ENCODE data around the gene CCIN. TPM values are rescaled to one million over a fixed set of nuclear protein-coding genes. Genes with fewer than 3 reads are reported as not detected.
"Not testable (repeated sequence)": the region's sequence is repeated elsewhere in the genome, so short reads cannot be mapped to it uniquely, and the experiment has no call there.

CCIN gene
- total RNA-seq, 1 experiment from 2014 or later, result 0.20 TPM

- RAD21 ChIA-PET (ENCODE audit: low non-redundant PET in 1 of 2, low total read pairs in 2 of 2, uncharacterized antibody in 2 of 2, unreplicated experiment in 2 of 2); CTCF ChIA-PET; H3K9me3 ChIP-seq (ENCODE audit: control insufficient read depth in 1 of 2, insufficient read depth in 1 of 2, low read depth in 1 of 2, low read length in 2 of 2); H3K9ac ChIP-seq (ENCODE audit: low read length); POLR2A ChIA-PET; H3K27me3 ChIP-seq (ENCODE audit: insufficient read depth, low read length); H3K4me3 ChIP-seq (replicated peaks in 1 of 2; ENCODE audit: low read depth in 1 of 2, low read length in 2 of 2); H4K20me1 ChIP-seq (ENCODE audit: insufficient read depth); H2AFZ ChIP-seq (ENCODE audit: low read depth, low read length, poor library complexity, severe bottlenecking); H3K9me2 ChIP-seq (ENCODE audit: insufficient read depth); H3K79me2 ChIP-seq (ENCODE audit: insufficient read depth, low read length); BruUV-seq (replicated peaks); intact Hi-C loops (cut with micrococcal nuclease); H3K27ac ChIP-seq (ENCODE audit: low read depth, low read length); DNase-seq (ENCODE audit: low read depth, low spot score); H3K4me2 ChIP-seq (ENCODE audit: low read length); H3K36me3 ChIP-seq (ENCODE audit: control insufficient read depth in 1 of 2, insufficient read depth in 2 of 2, low read length in 2 of 2); ATAC-seq: not testable (repeated sequence)
- peaks cover 0 to 15% of the 10 kb centered on the region in 2 experiments; a peak in 1 of 4 replicates for H3K4me1 ChIP-seq (ENCODE audit: control insufficient read depth in 1 of 2, insufficient read depth in 2 of 2, low read length in 2 of 2)
These were observed 9.1 kb upstream of the CCIN start for GRCh38 chr9:36160126-36160525.

- Histone ChIP-seq H3K9me2 (ENCODE audit: insufficient read depth) (no peaks in the 10 kb centered on the region), H4K20me1 (ENCODE audit: insufficient read depth) (no peaks in the 10 kb centered on the region), H3K79me2 (ENCODE audit: insufficient read depth, low read length) (no peaks in the 10 kb centered on the region), H3K36me3 (ENCODE audit: control insufficient read depth in 1 of 2, insufficient read depth in 2 of 2, low read length in 2 of 2) (no peaks in the 10 kb centered on the region), H3K27ac (ENCODE audit: low read depth, low read length) (no peak overlapping the region), H2AFZ (ENCODE audit: low read depth, low read length, poor library complexity, severe bottlenecking) (no peak overlapping the region), H3K4me3 (replicated peaks in 1 of 2; ENCODE audit: low read depth in 1 of 2, low read length in 2 of 2) (no peak overlapping the region), H3K27me3 (ENCODE audit: insufficient read depth, low read length) (no peaks in the 10 kb centered on the region), H3K9ac (ENCODE audit: low read length) (no peak overlapping the region), H3K4me1 (ENCODE audit: control insufficient read depth in 1 of 2, insufficient read depth in 2 of 2, low read length in 2 of 2) (peaks cover 0 to 16% of the 10 kb centered on the region in 2 experiments; a peak in 1 of 4 replicates), H3K9me3 (ENCODE audit: control insufficient read depth in 1 of 2, insufficient read depth in 1 of 2, low read depth in 1 of 2, low read length in 2 of 2) (no peaks in the 10 kb centered on the region; a peak in 1 of 4 replicates), H3K4me2 (ENCODE audit: low read length) (no peak overlapping the region)
- CTCF ChIA-PET, result no interaction called here
- POLR2A ChIA-PET, result no interaction called here
- DNase-seq (ENCODE audit: low read depth, low spot score) (no peak), ATAC-seq (no peak)
- intact Hi-C loops (cut with micrococcal nuclease), result no loop called here
- RAD21 ChIA-PET (ENCODE audit: low non-redundant PET in 1 of 2, low total read pairs in 2 of 2, uncharacterized antibody in 2 of 2, unreplicated experiment in 2 of 2), result no interaction called here
- no TSS peak for BruUV-seq (replicated peaks)
- TF ChIP-seq REST (IDR thresholded peaks at IDR 0.05; ENCODE audit: low read depth) (no peak), YY1 (IDR thresholded peaks at IDR 0.05; ENCODE audit: extremely low read depth, insufficient replicate concordance, low read depth, low read length) (no peak)
These were observed 8.0 kb upstream of the CCIN start for GRCh38 chr9:36161187-36161586.

Data from HCT116 (cell line).